AG04449 (cell line): ENCODE data around the gene HAUS3.

Source experiments
- CTCF ChIA-PET: fragments of 350-600 bp; formaldehyde crosslinking; extraction: SDS; loops from one replicate; lab custom pipeline; 2021; ENCODE audit warnings: antibody characterized with exemption; lab: Yijun Ruan, JAX
- POLR2A ChIA-PET: fragments of 400-600, 350-600 bp; formaldehyde crosslinking; extraction: SDS; loops from one replicate; lab custom pipeline; 2020; ENCODE audit warnings: antibody characterized with exemption, inconsistent platforms; lab: Yijun Ruan, JAX
- DNase-seq: peaks from one replicate; pipeline ENCODE4 v3.0.0-alpha.2; 2010; ENCODE audit warnings: low read depth, low spot score
- H3K4me3 ChIP-seq: 2 replicates; pipeline ENCODE4 v1.5.1; 2011; ENCODE audit warnings: low read depth, mild to moderate bottlenecking, control low read depth, low read length
- CTCF ChIP-seq: IDR thresholded peaks from one replicate; pipeline ENCODE4 v1.5.1; 2011; ENCODE audit warnings: mild to moderate bottlenecking, moderate library complexity, low read length, control low read depth, inconsistent platforms; ENCODE audit not compliant: insufficient read depth; ENCODE audit errors: missing control alignments

Gene HAUS3

DNA sequence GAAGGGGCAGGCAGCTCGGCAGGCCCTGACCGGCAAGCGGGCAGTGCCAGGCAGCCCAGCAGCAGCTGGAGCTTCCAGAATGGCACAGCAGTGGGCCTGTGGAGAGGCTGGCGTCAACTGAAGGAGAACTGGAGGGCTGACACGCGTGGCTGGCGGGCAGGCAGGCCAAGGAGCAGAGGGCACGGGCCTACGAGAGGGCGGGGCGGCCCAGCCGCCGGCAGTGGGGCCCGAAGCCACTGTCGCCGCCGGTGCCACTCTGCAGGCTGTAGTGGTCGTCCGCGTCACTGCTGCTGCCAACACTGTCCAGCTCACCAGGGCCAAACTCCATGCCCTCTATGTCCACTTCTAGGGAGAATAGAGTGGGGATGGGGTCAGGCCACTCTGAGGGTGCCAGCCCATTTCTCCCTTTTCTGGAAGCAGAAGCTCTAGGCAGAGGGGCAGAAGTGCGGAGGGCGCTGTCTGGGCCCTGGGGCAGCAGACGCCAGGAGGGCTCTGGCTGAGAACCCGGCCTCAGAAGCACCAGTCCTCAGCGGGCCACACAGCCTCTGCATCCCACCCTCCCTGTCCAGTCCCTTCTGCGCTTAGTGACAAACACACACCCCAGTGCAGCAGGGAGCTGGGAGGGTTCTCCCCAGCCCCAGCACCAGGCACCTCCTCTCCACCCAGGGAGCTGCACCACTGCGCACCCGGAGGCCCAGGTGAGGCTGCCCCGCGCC, 8.6 kb upstream of the HAUS3 start:
- POLR2A ChIA-PET = interaction anchor here (0.8 to 1.0 kb wide), 2 partner anchors 8 to 12 kb away, joined by 3 to 4 read pairs; partner anchors contain the start of gene MXD4
- TF ChIP-seq CTCF = no peak
- H3K4me3 ChIP-seq = no peak overlapping the region
- CTCF ChIA-PET = interaction anchor here (1.0 kb wide), 1 partner anchor 10 kb away, joined by 3 read pairs; no protein-coding TSS in a partner anchor
- DNase-seq = no peak

DNA sequence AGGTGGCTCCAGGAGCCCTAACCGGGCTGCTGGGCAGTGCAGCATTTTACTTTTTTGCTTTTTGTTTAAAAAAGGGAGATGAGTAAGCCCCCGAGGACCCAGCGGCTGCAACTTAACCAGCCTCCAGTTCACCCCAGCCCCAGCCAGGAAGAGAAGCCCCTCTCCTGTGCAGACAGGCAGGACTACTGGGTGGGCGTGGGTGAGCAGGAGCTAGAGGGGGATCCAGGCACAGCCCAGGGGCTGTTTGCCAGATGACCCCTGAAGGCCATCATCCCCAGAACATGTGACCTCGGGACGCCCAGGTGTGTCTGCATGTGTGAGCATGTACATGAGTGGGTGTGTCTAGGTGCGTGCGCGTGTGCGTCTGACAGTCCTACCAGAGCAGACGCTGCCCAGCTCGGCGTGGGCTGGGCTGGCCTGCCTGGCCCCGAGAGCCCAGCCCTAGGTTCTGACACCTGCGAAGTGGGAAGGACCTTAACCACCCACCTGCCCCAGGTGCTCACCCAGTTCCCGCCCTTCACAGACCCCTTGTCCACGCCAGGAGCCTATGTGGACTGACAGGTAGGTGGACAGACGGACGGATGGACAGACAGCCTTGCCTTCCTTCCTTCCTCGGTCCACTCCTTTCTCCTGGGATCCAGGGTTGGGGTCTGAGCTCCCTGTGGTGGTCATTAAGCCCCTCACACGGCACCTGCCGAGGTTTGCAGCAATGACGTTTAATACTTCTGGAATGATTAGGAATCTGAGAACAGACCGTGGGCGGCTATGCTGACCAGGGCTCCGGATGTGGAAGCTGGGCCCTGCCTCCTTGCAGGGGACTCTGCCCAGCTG, 7.8 kb upstream of the HAUS3 start:
- POLR2A ChIA-PET = interaction anchor here (0.8 to 1.0 kb wide), 2 partner anchors 7 to 12 kb away, joined by 3 to 4 read pairs; partner anchors contain the start of gene MXD4
- no peak overlapping the region for H3K4me3 ChIP-seq
- no peak for DNase-seq
- CTCF ChIA-PET = interaction anchor here (1.0 kb wide), 1 partner anchor 10 kb away, joined by 3 read pairs; no protein-coding TSS in a partner anchor
- no peak for TF ChIP-seq CTCF

GRCh38 chr4:2248821-2249261, 6.9 kb upstream of the HAUS3 start:
- no peak overlapping the region for H3K4me3 ChIP-seq
- no peak for TF ChIP-seq CTCF
- no peak for DNase-seq
- ChIA-PET POLR2A (interaction anchor here (1.0 kb wide), 1 partner anchor 13 kb away, joined by 4 read pairs; the partner anchor contains the start of gene MXD4), CTCF (no interaction called here)

DNA sequence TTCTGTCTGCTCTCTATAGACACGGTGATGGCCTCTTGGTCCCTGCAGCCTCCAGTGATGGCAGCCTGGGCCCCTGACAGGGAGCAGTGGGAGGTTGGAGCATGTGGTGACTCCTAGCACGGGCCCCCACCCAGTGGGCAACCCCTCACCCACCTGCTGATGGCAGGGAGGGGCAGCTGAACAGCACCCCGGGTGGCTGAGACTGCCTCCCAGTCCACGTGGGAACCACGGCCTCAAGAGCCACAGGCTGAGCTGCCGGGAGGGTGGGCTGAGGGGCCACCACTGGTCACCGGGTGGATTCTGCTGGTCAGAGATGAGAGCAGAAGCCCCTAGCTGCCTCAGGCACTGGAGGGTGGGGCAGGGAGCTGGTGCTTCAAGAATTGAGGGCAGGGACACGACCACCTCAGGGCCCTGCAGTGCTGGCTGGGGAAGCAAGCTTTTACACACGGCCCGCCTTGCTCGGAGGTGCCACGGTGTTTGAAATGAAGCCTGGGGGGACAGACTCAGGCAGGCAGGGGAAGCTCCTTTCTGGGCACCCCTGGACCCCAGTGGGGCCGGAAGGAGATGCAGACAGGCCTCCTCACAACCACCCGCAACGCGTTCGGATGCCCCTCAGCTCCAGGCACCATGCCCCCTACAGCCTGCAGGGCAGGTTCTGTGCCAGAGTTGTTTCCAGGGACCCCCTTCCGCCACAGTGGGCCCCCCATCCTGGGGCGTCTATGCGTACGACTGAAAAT, 6.3 kb upstream of the HAUS3 start:
- no peak overlapping the region for H3K4me3 ChIP-seq
- CTCF ChIA-PET = no interaction called here
- POLR2A ChIA-PET = interaction anchor here (1.0 kb wide), 1 partner anchor 14 kb away, joined by 4 read pairs; the partner anchor contains the start of gene MXD4
- DNase-seq = no peak
- no peak for TF ChIP-seq CTCF

- no peak for DNase-seq
- TF ChIP-seq CTCF = no peak
- no peak overlapping the region for H3K4me3 ChIP-seq
- POLR2A ChIA-PET = no interaction called here
- CTCF ChIA-PET = no interaction called here
Measured at GRCh38 chr4:2247128-2248043, 5.5 kb upstream of the HAUS3 start.
